ENCODE data around the gene KLHL29.

KLHL29 gene

GRCh38 chr2:23518481-23519333 is 133.7 kb downstream of the KLHL29 start:
- no peak for DNase-seq

- DNase-seq = no peak
These were observed 134.3 kb downstream of the KLHL29 start for GRCh38 chr2:23519334-23519651.

GRCh38 chr2:23520256-23520655 is 135.3 kb downstream of the KLHL29 start:
- DNase-seq = no peak

GRCh38 chr2:23521060-23521459 is 136.1 kb downstream of the KLHL29 start:
- no peak for DNase-seq

- no peak for DNase-seq
These were observed 137.9 kb downstream of the KLHL29 start for GRCh38 chr2:23522726-23523372.

GRCh38 chr2:23523373-23524260 is 138.6 kb downstream of the KLHL29 start:
- peak; percentile 29 for DNase-seq

GRCh38 chr2:23524261-23524706 is 139.3 kb downstream of the KLHL29 start:
- DNase-seq = no peak

- DNase-seq = no peak
These were observed 140.3 kb downstream of the KLHL29 start for GRCh38 chr2:23525137-23525765.

- DNase-seq = no peak
These were observed 141.1 kb downstream of the KLHL29 start for GRCh38 chr2:23526114-23526513.

- no peak for DNase-seq
These were observed 142.1 kb downstream of the KLHL29 start for GRCh38 chr2:23526835-23527790.

GRCh38 chr2:23528171-23528570 is 143.2 kb downstream of the KLHL29 start:
- no peak for DNase-seq

GRCh38 chr2:23528690-23529089 is 143.7 kb downstream of the KLHL29 start:
- DNase-seq = no peak

- DNase-seq = no peak
These were observed 144.7 kb downstream of the KLHL29 start for GRCh38 chr2:23529659-23530058.

- DNase-seq = peak; percentile 100
These were observed 145.4 kb downstream of the KLHL29 start for GRCh38 chr2:23530206-23530908.

GRCh38 chr2:23530909-23531276 is 145.9 kb downstream of the KLHL29 start:
- no peak for DNase-seq

GRCh38 chr2:23531280-23531679 is 146.3 kb downstream of the KLHL29 start:
- no peak for DNase-seq

- DNase-seq = no peak
These were observed 146.9 kb downstream of the KLHL29 start for GRCh38 chr2:23531881-23532280.

GRCh38 chr2:23532391-23533337 is 147.7 kb downstream of the KLHL29 start:
- peak; percentile 95 for DNase-seq

GRCh38 chr2:23533338-23533695 is 148.3 kb downstream of the KLHL29 start:
- peak; percentile 80 for DNase-seq

GRCh38 chr2:23534771-23535170 is 149.8 kb downstream of the KLHL29 start:
- no peak for DNase-seq

Data from NCI-H1694 treated with DMSO at 0.1 percent for 48 hours (cell line).